Left lung (tissue), 10 donors: ENCODE measurements around the gene GABRG3. TPM values are rescaled to one million over a fixed set of nuclear protein-coding genes. Genes with fewer than 3 reads are reported as not detected.

Source experiments
- ATAC-seq: fragments of 200-7000 bp; cut with Tn5 transposase; one replicate; pipeline ENCODE4 v1.9.1; 2020; ENCODE audit warnings: moderate library complexity
- DNase-seq, 4 donors: peaks; one replicate each; pipeline ENCODE4 v3.0.0-alpha.2; 2013 to 2020
- H3K27ac ChIP-seq, 2 donors: fragments of 200-600 bp; sonication (generic) in 1 of 2; one replicate each; pipeline versions ENCODE4 v1.5.0 to v1.8.0; 2020 to 2021
- H3K27me3 ChIP-seq, 2 donors: fragments of 200-600 bp; sonication (generic) in 1 of 2; one replicate each; pipeline versions ENCODE4 v1.5.0 to v1.8.0; 2020 to 2021
- H3K36me3 ChIP-seq, 2 donors: fragments of 200-600 bp; sonication (generic) in 1 of 2; one replicate each; pipeline versions ENCODE4 v1.5.0 to v1.8.0; 2020 to 2021
- H3K4me1 ChIP-seq, 2 donors: fragments of 200-600 bp; one replicate each; pipeline ENCODE4 v1.8.0; 2021
- H3K4me3 ChIP-seq, 2 donors: fragments of 200-600 bp; sonication (generic) in 1 of 2; one replicate each; pipeline versions ENCODE4 v1.5.0 to v1.8.0; 2020 to 2021; ENCODE audit warnings: mild to moderate bottlenecking in 1 of 2
- H3K9me3 ChIP-seq, 2 donors: fragments of 200-600 bp; sonication (generic) in 1 of 2; one replicate each; pipeline versions ENCODE4 v1.5.0 to v1.8.0; 2020 to 2021
- intact Hi-C, 2 donors: fragments of 100-400 bp; cut with DNase I; formaldehyde crosslinking; loops; one replicate each; pipeline versions ENCODE4 v1.11.2 to v1.14.2; 2022
- polyA plus RNA-seq, 6 donors: library from polyadenylated mRNA; unstranded; fragments of 120-200 nt; gene quantifications; one replicate each; pipeline ENCODE4 v1.2.1, GENCODE V29; 2013; ENCODE audit not compliant: insufficient read length in 6 of 6
- total RNA-seq, 2 donors: library from RNA; stranded (reverse); fragmentation: NEBNext Ultra II Directional; extraction: Animal tissue kit (Norgen Biotek cat#: 25700); gene quantifications; one replicate each; pipeline ENCODE4 v1.2.1, GENCODE V29; 2021
- TF ChIP-seq, protein P1 (sequence below), 2 donors: fragments of 200-600 bp; sonication (generic) in 1 of 2; IDR thresholded peaks; one replicate each; pipeline versions ENCODE4 v1.5.0 to v1.8.0; 2021; ENCODE audit warnings: antibody characterized with exemption in 2 of 2
- donor health status: DM: no; HTN: yes; CAD: no.
- donor health status: DM: no; HTN: no; CAD: no.

The GABRG3 gene
- total and polyA plus RNA-seq, 8 donors, result 0.23 to 13.8 (median 10.3) TPM; not detected in 1

DNA sequence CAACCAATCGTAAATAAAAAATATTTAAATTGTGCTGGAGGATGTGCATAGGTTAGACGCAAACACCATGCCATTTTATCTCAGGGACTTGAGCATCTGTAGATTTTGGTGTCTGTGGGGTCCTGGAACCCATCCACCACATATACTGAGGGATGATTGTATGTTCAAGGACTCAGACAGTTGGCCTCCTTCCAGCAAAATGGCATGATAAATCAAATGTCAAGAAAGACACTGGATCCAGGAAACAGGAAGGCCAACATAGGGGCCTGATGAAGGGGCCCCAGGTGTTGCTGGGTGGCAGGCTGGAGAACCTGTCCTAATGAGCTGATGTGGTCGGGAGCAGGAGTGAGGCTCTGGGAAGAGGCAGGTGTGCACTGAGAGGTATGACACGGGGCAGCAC is 289.5 kb downstream of the GABRG3 start:
- no peak overlapping the region for H3K27ac ChIP-seq
- no peaks in the 10 kb centered on the region for H3K36me3 ChIP-seq
- no peaks in the 10 kb centered on the region for H3K4me1 ChIP-seq
- no peaks in the 10 kb centered on the region for H3K27me3 ChIP-seq
- no peak for ATAC-seq
- H3K9me3 ChIP-seq, result peaks cover 0 to 7% of the 10 kb centered on the region in 2 donors
- no peak for DNase-seq
- intact Hi-C loops, result no loop called here
- TF ChIP-seq, protein P1, sequence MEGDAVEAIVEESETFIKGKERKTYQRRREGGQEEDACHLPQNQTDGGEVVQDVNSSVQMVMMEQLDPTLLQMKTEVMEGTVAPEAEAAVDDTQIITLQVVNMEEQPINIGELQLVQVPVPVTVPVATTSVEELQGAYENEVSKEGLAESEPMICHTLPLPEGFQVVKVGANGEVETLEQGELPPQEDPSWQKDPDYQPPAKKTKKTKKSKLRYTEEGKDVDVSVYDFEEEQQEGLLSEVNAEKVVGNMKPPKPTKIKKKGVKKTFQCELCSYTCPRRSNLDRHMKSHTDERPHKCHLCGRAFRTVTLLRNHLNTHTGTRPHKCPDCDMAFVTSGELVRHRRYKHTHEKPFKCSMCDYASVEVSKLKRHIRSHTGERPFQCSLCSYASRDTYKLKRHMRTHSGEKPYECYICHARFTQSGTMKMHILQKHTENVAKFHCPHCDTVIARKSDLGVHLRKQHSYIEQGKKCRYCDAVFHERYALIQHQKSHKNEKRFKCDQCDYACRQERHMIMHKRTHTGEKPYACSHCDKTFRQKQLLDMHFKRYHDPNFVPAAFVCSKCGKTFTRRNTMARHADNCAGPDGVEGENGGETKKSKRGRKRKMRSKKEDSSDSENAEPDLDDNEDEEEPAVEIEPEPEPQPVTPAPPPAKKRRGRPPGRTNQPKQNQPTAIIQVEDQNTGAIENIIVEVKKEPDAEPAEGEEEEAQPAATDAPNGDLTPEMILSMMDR (IDR thresholded peaks at IDR 0.05), result no peak
- no peak overlapping the region for H3K4me3 ChIP-seq

DNA sequence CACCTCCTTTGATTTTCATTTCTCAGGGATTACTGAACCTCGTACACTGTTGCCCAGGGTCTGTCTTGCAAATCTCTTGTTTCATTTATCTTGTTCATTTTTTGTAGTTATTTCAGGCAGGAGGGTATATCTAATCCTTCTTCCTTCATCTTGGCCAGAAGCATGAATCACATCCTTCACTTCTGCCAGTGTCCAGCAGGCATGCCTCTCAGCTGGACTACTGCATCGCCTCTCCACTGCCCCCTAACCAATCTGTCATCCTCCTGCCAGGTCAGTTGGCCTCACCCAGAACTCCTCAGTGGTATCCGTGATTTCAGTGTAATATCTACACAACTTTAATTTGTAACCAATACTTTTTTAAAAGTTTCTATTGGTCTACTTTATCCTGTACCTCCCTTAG is 297.9 kb downstream of the GABRG3 start:
- Histone ChIP-seq H3K27ac (no peak overlapping the region), H3K36me3 (no peaks in the 10 kb centered on the region), H3K4me3 (no peak overlapping the region), H3K4me1 (no peaks in the 10 kb centered on the region), H3K9me3 (peaks cover 0 to 14% of the 10 kb centered on the region in 2 donors), H3K27me3 (no peaks in the 10 kb centered on the region)
- TF ChIP-seq, protein P1 (IDR thresholded peaks at IDR 0.05), result no peak
- intact Hi-C loops, result no loop called here
- ATAC-seq, result no peak
- no peak for DNase-seq

DNA sequence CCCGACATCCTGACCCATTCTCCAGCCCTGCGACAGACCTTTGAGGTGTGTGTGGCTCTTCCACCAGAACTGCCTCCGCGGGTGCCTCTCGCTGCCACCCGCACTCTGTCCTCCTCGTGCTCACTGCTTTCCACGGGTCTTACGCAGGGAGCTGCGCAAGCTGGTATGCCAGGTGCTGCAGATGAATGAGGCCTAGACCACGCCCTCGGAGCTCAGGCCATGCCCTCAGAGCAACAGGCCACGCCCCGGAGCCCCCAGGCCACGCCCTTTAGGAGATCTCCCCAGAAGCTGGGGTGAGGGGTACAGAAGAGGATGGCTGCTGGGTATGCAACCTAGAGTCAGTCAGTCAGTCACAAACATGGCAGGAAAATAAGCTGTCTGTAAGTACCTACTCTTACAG is 300.3 kb downstream of the GABRG3 start:
- no peak for ATAC-seq
- intact Hi-C loops, result no loop called here
- Histone ChIP-seq H3K27me3 (no peaks in the 10 kb centered on the region), H3K27ac (no peak overlapping the region), H3K9me3 (peaks cover 0 to 14% of the 10 kb centered on the region in 2 donors), H3K36me3 (no peaks in the 10 kb centered on the region), H3K4me3 (no peak overlapping the region), H3K4me1 (no peaks in the 10 kb centered on the region)
- TF ChIP-seq, protein P1 (IDR thresholded peaks at IDR 0.05), result no peak
- peak in 1 of 4 donors; percentile 54 for DNase-seq

DNA sequence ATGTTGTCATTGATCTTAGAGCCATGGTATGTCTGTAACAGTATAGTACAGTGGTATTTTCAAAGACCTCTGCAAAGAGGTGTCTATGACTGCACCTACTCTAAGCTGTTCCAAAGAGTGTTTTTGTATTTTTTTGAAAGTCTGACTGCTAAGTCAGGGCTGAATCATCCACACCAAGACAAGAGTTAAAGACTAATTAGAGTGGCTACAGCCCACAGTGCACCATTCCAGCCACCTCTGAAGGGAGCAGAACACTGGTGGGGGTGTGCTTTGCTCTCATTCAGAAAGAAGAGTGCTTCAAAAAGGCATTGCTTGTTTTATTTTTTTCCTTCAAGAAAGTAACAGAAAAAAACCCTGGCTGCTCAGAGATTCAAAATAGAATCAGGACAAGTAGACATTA is 301.4 kb downstream of the GABRG3 start:
- H3K4me3 ChIP-seq, result no peak overlapping the region
- TF ChIP-seq, protein P1 (IDR thresholded peaks at IDR 0.05), result no peak
- ATAC-seq, result no peak
- H3K27me3 ChIP-seq, result no peaks in the 10 kb centered on the region
- H3K9me3 ChIP-seq, result peaks cover 0 to 9% of the 10 kb centered on the region in 2 donors
- H3K4me1 ChIP-seq, result no peaks in the 10 kb centered on the region
- H3K36me3 ChIP-seq, result no peaks in the 10 kb centered on the region
- no peak for DNase-seq
- intact Hi-C loops, result no loop called here
- H3K27ac ChIP-seq, result no peak overlapping the region

DNA sequence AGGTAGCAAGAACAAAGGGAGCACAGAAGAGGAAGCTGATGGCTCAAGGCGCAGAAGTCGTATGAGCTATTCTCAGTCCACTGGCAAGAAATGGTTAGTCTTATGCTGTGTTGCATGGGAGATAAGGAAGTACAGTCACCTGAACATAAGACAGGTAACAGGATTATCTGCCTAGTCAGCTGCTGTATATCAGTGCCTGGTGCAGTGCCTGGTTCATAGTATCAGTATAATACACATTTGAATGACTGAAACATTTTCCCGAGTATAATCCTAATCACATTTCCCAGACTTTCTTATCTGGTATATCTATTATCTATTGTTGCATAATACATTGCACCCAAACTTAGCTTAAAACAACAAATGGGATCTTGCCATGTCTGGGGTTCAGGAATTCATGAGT is 302.5 kb downstream of the GABRG3 start:
- intact Hi-C loops, result no loop called here
- TF ChIP-seq, protein P1 (IDR thresholded peaks at IDR 0.05), result no peak
- DNase-seq, result no peak
- Histone ChIP-seq H3K4me1 (no peaks in the 10 kb centered on the region), H3K27ac (no peak overlapping the region), H3K27me3 (no peaks in the 10 kb centered on the region), H3K9me3 (peaks cover 0 to 4% of the 10 kb centered on the region in 2 donors), H3K36me3 (no peaks in the 10 kb centered on the region), H3K4me3 (no peak overlapping the region)
- ATAC-seq, result no peak
